ENCODE data around the gene GLYATL2. TPM values are rescaled to one million over a fixed set of nuclear protein-coding genes. Genes with fewer than 3 reads are reported as not detected.

The GLYATL2 gene
- total and polyA plus RNA-seq, 9 of the 15 experiments (the other 6 are each of a cell fraction or from before 2014, with no cell fraction given): not detected

DNA sequence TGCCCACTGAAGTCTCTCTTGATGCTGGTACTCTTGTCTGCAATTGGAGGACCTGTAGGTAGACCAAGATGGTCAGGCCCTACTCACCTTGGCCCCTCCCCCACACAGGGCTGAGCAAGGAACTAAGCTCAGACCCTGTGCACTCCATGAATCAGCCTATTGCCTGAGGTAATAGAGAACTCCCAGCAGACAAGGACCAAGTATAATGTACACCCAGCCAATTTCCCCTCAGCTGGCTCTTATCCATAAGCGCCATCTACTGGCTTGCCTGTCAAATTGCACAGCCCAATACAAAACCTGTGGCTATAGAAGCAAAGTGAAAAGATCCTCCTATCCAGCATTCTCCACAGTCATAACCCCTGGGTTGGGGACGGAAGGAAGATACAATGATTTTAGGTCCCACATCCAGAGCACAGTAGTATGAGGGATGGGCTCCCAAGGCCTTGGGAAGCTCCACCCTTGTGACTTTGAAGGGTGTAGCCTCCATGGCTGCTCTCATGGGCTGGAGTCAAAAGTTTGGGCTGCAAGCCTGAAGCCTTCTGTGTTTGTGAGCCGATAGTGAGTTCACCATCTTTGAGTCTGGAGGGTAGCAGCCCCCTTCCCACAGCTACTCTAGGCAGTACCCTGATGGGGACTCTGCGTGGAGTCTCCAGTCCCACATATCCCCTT is 56.0 kb downstream of the GLYATL2 start (continued):
- no peak for TF ChIP-seq THRA (IDR thresholded peaks at IDR 0.05)
- TF ChIP-seq ZNF830 (CRISPR knock-in tag; IDR thresholded peaks at IDR 0.05): no peak
- peak; percentile 36; the same call in 1 of the 2 replicates for TF ChIP-seq XRCC5 (IDR thresholded peaks at IDR 0.05; ENCODE audit: low read depth, low read length)
- TF ChIP-seq, protein P1, sequence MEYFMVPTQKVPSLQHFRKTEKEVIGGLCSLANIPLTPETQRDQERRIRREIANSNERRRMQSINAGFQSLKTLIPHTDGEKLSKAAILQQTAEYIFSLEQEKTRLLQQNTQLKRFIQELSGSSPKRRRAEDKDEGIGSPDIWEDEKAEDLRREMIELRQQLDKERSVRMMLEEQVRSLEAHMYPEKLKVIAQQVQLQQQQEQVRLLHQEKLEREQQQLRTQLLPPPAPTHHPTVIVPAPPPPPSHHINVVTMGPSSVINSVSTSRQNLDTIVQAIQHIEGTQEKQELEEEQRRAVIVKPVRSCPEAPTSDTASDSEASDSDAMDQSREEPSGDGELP (CRISPR knock-in tag; IDR thresholded peaks at IDR 0.05; ENCODE audit: borderline replicate concordance): peak; percentile 43; the same call in 1 of the 2 replicates
- TF ChIP-seq ZNF134 (CRISPR knock-in tag; conservative IDR thresholded peaks at IDR 0.05): 0 out of 2 replicates have a peak, but pooled peaks have one; percentile 34
- TF ChIP-seq RAD51 (IDR thresholded peaks at IDR 0.05; ENCODE audit: borderline replicate concordance, low read depth): no peak
- peak; percentile 96 for TF ChIP-seq DEAF1 (CRISPR knock-in tag; IDR thresholded peaks at IDR 0.05)
- TF ChIP-seq NR3C1 (CRISPR knock-in tag; IDR thresholded peaks at IDR 0.05): no peak
- TF ChIP-seq MTA3 (IDR thresholded peaks at IDR 0.05; ENCODE audit: borderline replicate concordance): peak; percentile 13; the same call in 1 of the 2 replicates
- TF ChIP-seq ARID2 (IDR thresholded peaks at IDR 0.05): peak; percentile 85

Measured in K562 (cell line).